SK-N-SH treated with all-trans-retinoic acid at 6 μM for 48 hours (cell line): ENCODE results near the gene CRYBG1.

Experiments
- ARNTL ChIP-seq: fragments of 450-650 bp; formaldehyde crosslinking; IDR thresholded peaks from 2 replicates; pipeline ENCODE4 v1.5.0; 2020; ENCODE audit warnings: low read depth, mild to moderate bottlenecking, moderate library complexity, borderline replicate concordance
- CSDC2 ChIP-seq: fragments of 250-450 bp; sonication (Bioruptor Pico); IDR thresholded peaks from 2 replicates; pipeline ENCODE4 v1.5.0; 2020; ENCODE audit warnings: mild to moderate bottlenecking, moderate library complexity
- GLIS3 ChIP-seq: fragments of 250-450 bp; sonication (Bioruptor Pico); IDR thresholded peaks from 2 replicates; pipeline ENCODE4 v1.5.0; 2020; ENCODE audit warnings: mild to moderate bottlenecking, moderate library complexity
- ISL1 ChIP-seq: fragments of 250-450 bp; sonication (Bioruptor Pico); IDR thresholded peaks from 2 replicates; pipeline ENCODE4 v2.1.2; 2022; ENCODE audit warnings: mild to moderate bottlenecking, moderate library complexity
- POU6F1 ChIP-seq: fragments of 250-450 bp; sonication (Bioruptor Pico); IDR thresholded peaks from 2 replicates; pipeline ENCODE4 v1.8.0; 2021; ENCODE audit warnings: low read depth, mild to moderate bottlenecking, moderate library complexity, borderline replicate concordance
- RARB ChIP-seq: fragments of 250-450 bp; sonication (Bioruptor Pico); IDR thresholded peaks from 2 replicates; pipeline ENCODE4 v1.8.0; 2021; ENCODE audit warnings: mild to moderate bottlenecking, moderate library complexity
- SNAI2 ChIP-seq: fragments of 250-450 bp; sonication (Bioruptor Pico); IDR thresholded peaks from 2 replicates; pipeline ENCODE4 v1.5.0; 2020; ENCODE audit warnings: mild to moderate bottlenecking, moderate library complexity
- TCF4 ChIP-seq: fragments of 250-450 bp; sonication (Bioruptor Pico); IDR thresholded peaks from 2 replicates; pipeline ENCODE4 v1.8.0; 2021; ENCODE audit warnings: mild to moderate bottlenecking, moderate library complexity, borderline replicate concordance
- TSHZ2 ChIP-seq: fragments of 250-450 bp; sonication (Bioruptor Pico); IDR thresholded peaks from 2 replicates; pipeline ENCODE4 v1.5.0; 2020; ENCODE audit warnings: mild to moderate bottlenecking, moderate library complexity
- ZC3H10 ChIP-seq: fragments of 250-450 bp; sonication (Bioruptor Pico); IDR thresholded peaks from 2 replicates; pipeline ENCODE4 v1.5.1; 2021; ENCODE audit warnings: mild to moderate bottlenecking, moderate library complexity
- ZFP3 ChIP-seq: fragments of 250-450 bp; sonication (Bioruptor Pico); IDR thresholded peaks from 2 replicates; pipeline ENCODE4 v1.5.0; 2020; ENCODE audit warnings: mild to moderate bottlenecking, moderate library complexity
- ZFP30 ChIP-seq: fragments of 450-650 bp; formaldehyde crosslinking; IDR thresholded peaks from 2 replicates; pipeline ENCODE4 v1.5.0; 2022; ENCODE audit warnings: mild to moderate bottlenecking, moderate library complexity
- ZNF8 ChIP-seq: fragments of 450-650 bp; formaldehyde crosslinking; IDR thresholded peaks from 2 replicates; pipeline ENCODE4 v1.5.0; 2020; ENCODE audit warnings: mild to moderate bottlenecking, moderate library complexity
- TF ChIP-seq, protein P1 (sequence below): fragments of 250-450 bp; sonication (Bioruptor Pico); IDR thresholded peaks from 2 replicates; pipeline ENCODE4 v1.8.0; 2020; ENCODE audit warnings: mild to moderate bottlenecking, moderate library complexity, borderline replicate concordance

DNA sequence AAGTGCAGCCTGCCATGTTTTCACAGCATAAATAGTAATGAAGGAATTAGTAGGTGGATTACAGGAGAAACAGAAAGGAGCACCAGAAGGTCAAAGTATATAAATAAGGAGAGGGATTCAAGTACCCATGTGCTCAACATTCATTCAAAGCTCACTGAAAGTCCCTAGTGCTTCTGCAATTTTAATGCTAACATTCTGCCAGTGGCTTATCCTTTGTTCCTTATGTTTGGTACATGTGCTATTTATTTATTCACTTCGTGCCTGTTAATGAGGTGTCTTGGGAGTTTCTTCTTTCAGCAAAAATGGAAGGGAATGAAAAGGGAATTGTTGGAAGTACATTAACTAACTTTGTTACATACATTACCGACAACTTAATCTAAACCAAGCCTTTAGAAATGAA lies 105.7 kb downstream of the CRYBG1 start:
- no peak for TF ChIP-seq TCF4 (CRISPR knock-in tag)
- TF ChIP-seq CSDC2 (CRISPR knock-in tag): no peak
- TF ChIP-seq, protein P1, sequence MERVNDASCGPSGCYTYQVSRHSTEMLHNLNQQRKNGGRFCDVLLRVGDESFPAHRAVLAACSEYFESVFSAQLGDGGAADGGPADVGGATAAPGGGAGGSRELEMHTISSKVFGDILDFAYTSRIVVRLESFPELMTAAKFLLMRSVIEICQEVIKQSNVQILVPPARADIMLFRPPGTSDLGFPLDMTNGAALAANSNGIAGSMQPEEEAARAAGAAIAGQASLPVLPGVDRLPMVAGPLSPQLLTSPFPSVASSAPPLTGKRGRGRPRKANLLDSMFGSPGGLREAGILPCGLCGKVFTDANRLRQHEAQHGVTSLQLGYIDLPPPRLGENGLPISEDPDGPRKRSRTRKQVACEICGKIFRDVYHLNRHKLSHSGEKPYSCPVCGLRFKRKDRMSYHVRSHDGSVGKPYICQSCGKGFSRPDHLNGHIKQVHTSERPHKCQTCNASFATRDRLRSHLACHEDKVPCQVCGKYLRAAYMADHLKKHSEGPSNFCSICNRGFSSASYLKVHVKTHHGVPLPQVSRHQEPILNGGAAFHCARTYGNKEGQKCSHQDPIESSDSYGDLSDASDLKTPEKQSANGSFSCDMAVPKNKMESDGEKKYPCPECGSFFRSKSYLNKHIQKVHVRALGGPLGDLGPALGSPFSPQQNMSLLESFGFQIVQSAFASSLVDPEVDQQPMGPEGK: no peak
- no peak for TF ChIP-seq ZC3H10
- no peak for TF ChIP-seq ISL1 (CRISPR knock-in tag)
- TF ChIP-seq POU6F1: no peak
- no peak for TF ChIP-seq ARNTL
- TF ChIP-seq ZFP3 (CRISPR knock-in tag): no peak
- TF ChIP-seq ZFP30 (CRISPR knock-in tag): no peak
- TF ChIP-seq SNAI2 (CRISPR knock-in tag): no peak
- no peak for TF ChIP-seq RARB
- TF ChIP-seq ZNF8: no peak
- TF ChIP-seq TSHZ2 (CRISPR knock-in tag): no peak
- no peak for TF ChIP-seq GLIS3 (CRISPR knock-in tag)
